Panc1 (cell line): ENCODE results near the gene ZNF444. TPM values are rescaled to one million over a fixed set of nuclear protein-coding genes. Genes with fewer than 3 reads are reported as not detected.

Source experiments
- ATAC-seq: fragments of 200-7000 bp; cut with Tn5 transposase; 2 replicates; pipeline ENCODE4 v1.9.1; 2020; ENCODE audit warnings: mild to moderate bottlenecking, moderate library complexity
- BruUV-seq: library from RNA; stranded (reverse); fragments of 400-500 nt; replicated peaks from 2 replicates; lab custom pipeline; 2021; lab: Mats Ljungman, UMichigan
- CTCF ChIA-PET: fragments of 300-600 bp; sonication (Branson Sonifier 250); formaldehyde crosslinking; loops from one replicate; lab custom pipeline; 2022; ENCODE audit warnings: antibody characterized with exemption; lab: Charles Lee
- POLR2A ChIA-PET: fragments of 300-600 bp; sonication (Branson Sonifier 250); formaldehyde crosslinking; loops from one replicate; lab custom pipeline; 2022; ENCODE audit warnings: antibody characterized with exemption; lab: Charles Lee
- DNase-seq: peaks from one replicate; pipeline ENCODE4 v3.0.0-alpha.2; 2010; ENCODE audit warnings: low read depth, low spot score
- H3K27ac ChIP-seq: 2 replicates; pipeline ENCODE4 v1.5.1; 2011; ENCODE audit warnings: mild to moderate bottlenecking, low read length, inconsistent platforms
- H3K27me3 ChIP-seq: fragments of 200-500 bp; sonication (Bioruptor generic); 2 replicates; pipeline ENCODE4 v1.6.0; 2014; ENCODE audit warnings: low read length, inconsistent platforms; ENCODE audit not compliant: control insufficient read depth, insufficient read depth
- H3K36me3 ChIP-seq: fragments of 200-500 bp; sonication (Bioruptor generic); 2 replicates; pipeline ENCODE4 v1.5.1; 2014; ENCODE audit warnings: inconsistent platforms, mild to moderate bottlenecking, low read length, moderate library complexity; ENCODE audit not compliant: control insufficient read depth, insufficient read depth
- H3K4me1 ChIP-seq: 2 replicates; pipeline ENCODE4 v1.5.1; 2011; ENCODE audit warnings: inconsistent platforms, mild to moderate bottlenecking, low read length, moderate library complexity; ENCODE audit not compliant: control insufficient read depth, insufficient read depth
- H3K4me3 ChIP-seq, 2 experiments: 2 replicates each; pipeline ENCODE4 v1.5.1; 2011 to 2012; ENCODE audit warnings: low read depth in 2 of 2, low read length in 2 of 2, mild to moderate bottlenecking in 2 of 2, inconsistent platforms in 1 of 2, moderate library complexity in 1 of 2
- H3K9me3 ChIP-seq: fragments of 200-500 bp; sonication (Bioruptor generic); 2 replicates; pipeline ENCODE4 v1.5.1; 2014; ENCODE audit warnings: low read depth, mild to moderate bottlenecking, inconsistent platforms, low read length, moderate library complexity; ENCODE audit not compliant: control insufficient read depth, insufficient read depth
- POLR2AphosphoS5 ChIP-seq: IDR thresholded peaks from 2 replicates; pipeline ENCODE4 v1.6.1; 2012; ENCODE audit warnings: mild to moderate bottlenecking, low read depth, low read length, moderate library complexity
- SIN3A ChIP-seq: IDR thresholded peaks from 2 replicates; pipeline ENCODE4 v1.6.1; 2012; ENCODE audit warnings: low read depth, mild to moderate bottlenecking, low read length, moderate library complexity, borderline replicate concordance; ENCODE audit not compliant: insufficient read depth
- TCF7L2 ChIP-seq: IDR thresholded peaks from 2 replicates; pipeline ENCODE4 v1.6.1; 2011; ENCODE audit warnings: mild to moderate bottlenecking, low read depth, low read length, inconsistent platforms
- in situ Hi-C: cut with HindIII; loops from 2 replicates; pipeline ENCODE4 v1.10.0; 2016; ENCODE audit warnings: low sequenced_read_pairs, low pct_unique_long_range_greater_than_20kb
- intact Hi-C: fragments of 100-400 bp; cut with micrococcal nuclease; formaldehyde crosslinking; loops from one replicate; pipeline ENCODE4 v1.10.0; 2022; ENCODE audit not compliant: unreplicated experiment
- total RNA-seq: library from RNA; stranded (reverse); gene quantifications from one replicate; pipeline ENCODE4 v1.2.1, GENCODE V29; 2021; ENCODE audit not compliant: unreplicated experiment
- TF ChIP-seq, protein P1 (sequence below): fragments of 450-650 bp; IDR thresholded peaks from 2 replicates; pipeline ENCODE4 v1.5.1; 2017; ENCODE audit warnings: mild to moderate bottlenecking
- TF ChIP-seq, protein P2 (sequence below), 2 experiments: IDR thresholded peaks; 2 replicates each; pipeline ENCODE4 v1.6.1; 2011 to 2012; ENCODE audit warnings: low read depth in 2 of 2, control low read depth in 1 of 2, low read length in 1 of 2, mild to moderate bottlenecking in 1 of 2, moderate library complexity in 1 of 2; ENCODE audit not compliant: insufficient read depth in 1 of 2

ZNF444 gene
- total RNA-seq, 1 experiment from 2014 or later: 81.5 TPM

DNA sequence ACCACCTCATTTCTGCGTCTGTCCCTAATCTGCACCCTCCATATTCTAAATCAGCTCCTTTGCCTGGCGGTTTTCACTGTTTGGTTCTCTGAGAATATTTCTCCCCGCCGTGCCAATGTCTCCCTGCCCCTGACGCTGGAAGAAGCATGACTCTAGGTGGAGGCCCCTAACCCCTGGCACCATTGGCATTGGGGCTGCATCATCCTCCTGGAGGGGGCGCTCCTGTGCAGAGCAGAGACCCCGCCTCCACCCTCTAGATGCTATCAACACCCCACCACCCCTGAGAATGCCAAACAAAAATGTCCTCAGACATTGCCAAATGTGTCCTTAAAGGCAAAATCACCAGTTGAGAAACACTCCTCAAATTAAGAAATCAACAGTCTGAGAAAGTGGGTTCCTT is 50.0 kb downstream of the ZNF444 start:
- BruUV-seq: no TSS peak
- CTCF ChIA-PET: no interaction called here
- no peaks in the 10 kb centered on the region for H3K9me3 ChIP-seq
- H3K27ac ChIP-seq: no peak overlapping the region
- in situ Hi-C loops: no loop called here
- H3K27me3 ChIP-seq: no peaks in the 10 kb centered on the region
- DNase-seq (no peak), ATAC-seq (no peak)
- H3K36me3 ChIP-seq: no peaks in the 10 kb centered on the region
- H3K4me1 ChIP-seq: no peaks in the 10 kb centered on the region
- no peak overlapping the region for H3K4me3 ChIP-seq
- intact Hi-C loops: no loop called here
- POLR2A ChIA-PET: no interaction called here
- TF ChIP-seq, protein P1, sequence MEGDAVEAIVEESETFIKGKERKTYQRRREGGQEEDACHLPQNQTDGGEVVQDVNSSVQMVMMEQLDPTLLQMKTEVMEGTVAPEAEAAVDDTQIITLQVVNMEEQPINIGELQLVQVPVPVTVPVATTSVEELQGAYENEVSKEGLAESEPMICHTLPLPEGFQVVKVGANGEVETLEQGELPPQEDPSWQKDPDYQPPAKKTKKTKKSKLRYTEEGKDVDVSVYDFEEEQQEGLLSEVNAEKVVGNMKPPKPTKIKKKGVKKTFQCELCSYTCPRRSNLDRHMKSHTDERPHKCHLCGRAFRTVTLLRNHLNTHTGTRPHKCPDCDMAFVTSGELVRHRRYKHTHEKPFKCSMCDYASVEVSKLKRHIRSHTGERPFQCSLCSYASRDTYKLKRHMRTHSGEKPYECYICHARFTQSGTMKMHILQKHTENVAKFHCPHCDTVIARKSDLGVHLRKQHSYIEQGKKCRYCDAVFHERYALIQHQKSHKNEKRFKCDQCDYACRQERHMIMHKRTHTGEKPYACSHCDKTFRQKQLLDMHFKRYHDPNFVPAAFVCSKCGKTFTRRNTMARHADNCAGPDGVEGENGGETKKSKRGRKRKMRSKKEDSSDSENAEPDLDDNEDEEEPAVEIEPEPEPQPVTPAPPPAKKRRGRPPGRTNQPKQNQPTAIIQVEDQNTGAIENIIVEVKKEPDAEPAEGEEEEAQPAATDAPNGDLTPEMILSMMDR: no peak
- TF ChIP-seq SIN3A (no peak), TCF7L2 (no peak), POLR2AphosphoS5 (no peak)
- TF ChIP-seq, protein P2, sequence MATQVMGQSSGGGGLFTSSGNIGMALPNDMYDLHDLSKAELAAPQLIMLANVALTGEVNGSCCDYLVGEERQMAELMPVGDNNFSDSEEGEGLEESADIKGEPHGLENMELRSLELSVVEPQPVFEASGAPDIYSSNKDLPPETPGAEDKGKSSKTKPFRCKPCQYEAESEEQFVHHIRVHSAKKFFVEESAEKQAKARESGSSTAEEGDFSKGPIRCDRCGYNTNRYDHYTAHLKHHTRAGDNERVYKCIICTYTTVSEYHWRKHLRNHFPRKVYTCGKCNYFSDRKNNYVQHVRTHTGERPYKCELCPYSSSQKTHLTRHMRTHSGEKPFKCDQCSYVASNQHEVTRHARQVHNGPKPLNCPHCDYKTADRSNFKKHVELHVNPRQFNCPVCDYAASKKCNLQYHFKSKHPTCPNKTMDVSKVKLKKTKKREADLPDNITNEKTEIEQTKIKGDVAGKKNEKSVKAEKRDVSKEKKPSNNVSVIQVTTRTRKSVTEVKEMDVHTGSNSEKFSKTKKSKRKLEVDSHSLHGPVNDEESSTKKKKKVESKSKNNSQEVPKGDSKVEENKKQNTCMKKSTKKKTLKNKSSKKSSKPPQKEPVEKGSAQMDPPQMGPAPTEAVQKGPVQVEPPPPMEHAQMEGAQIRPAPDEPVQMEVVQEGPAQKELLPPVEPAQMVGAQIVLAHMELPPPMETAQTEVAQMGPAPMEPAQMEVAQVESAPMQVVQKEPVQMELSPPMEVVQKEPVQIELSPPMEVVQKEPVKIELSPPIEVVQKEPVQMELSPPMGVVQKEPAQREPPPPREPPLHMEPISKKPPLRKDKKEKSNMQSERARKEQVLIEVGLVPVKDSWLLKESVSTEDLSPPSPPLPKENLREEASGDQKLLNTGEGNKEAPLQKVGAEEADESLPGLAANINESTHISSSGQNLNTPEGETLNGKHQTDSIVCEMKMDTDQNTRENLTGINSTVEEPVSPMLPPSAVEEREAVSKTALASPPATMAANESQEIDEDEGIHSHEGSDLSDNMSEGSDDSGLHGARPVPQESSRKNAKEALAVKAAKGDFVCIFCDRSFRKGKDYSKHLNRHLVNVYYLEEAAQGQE (IDR thresholded peaks at IDR 0.05; ENCODE audit: insufficient read depth in 1 of 2, low read depth in 2 of 2, low read length in 1 of 2): no peak

DNA sequence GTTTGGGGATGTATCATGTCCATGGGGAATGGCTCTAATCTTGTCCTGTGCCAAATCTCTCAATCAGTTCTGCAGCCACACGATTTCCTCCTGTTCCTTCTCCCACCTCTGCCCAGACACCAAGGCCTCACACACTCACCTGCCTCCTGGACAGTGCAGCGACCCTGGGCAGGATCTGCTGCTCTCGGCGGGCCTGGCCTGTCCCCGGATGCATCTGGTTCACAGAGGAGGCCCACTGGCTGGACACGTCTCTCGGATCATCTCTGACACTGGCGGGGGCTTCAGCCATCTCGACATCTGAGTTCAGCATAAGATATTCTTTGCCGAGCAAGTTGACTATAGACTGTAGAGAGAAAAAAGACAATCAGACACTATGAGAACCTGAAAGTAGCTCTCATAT is 50.6 kb downstream of the ZNF444 start:
- ChIA-PET CTCF (no interaction called here), POLR2A (no interaction called here)
- ATAC-seq (no peak), DNase-seq (no peak)
- Histone ChIP-seq H3K9me3 (no peaks in the 10 kb centered on the region), H3K27ac (no peak overlapping the region), H3K4me3 (no peak overlapping the region), H3K27me3 (no peaks in the 10 kb centered on the region), H3K4me1 (no peaks in the 10 kb centered on the region), H3K36me3 (no peaks in the 10 kb centered on the region)
- BruUV-seq: no TSS peak
- in situ Hi-C loops: no loop called here
- TF ChIP-seq TCF7L2: no peak
- TF ChIP-seq, protein P1: no peak
- TF ChIP-seq, protein P2 (IDR thresholded peaks at IDR 0.05; ENCODE audit: insufficient read depth in 1 of 2, low read depth in 2 of 2, low read length in 1 of 2): no peak
- no peak for TF ChIP-seq SIN3A
- TF ChIP-seq POLR2AphosphoS5: no peak
- intact Hi-C loops: no loop called here
